H9 (cell line): ENCODE results near the gene FLG. TPM values are rescaled to one million over a fixed set of nuclear protein-coding genes. Genes with fewer than 3 reads are reported as not detected.

Experiments
- DNase-seq: peaks from one replicate; pipeline ENCODE4 v3.0.0-alpha.2; 2017
- H2AFZ ChIP-seq: one replicate; pipeline ENCODE4 v1.6.1; 2013; ENCODE audit warnings: mild to moderate bottlenecking, low read length, control low read depth, moderate library complexity
- H2AK5ac ChIP-seq: 2 replicates; pipeline ENCODE4 v1.6.1; 2013; ENCODE audit warnings: low read length, control low read depth, mixed read lengths; ENCODE audit not compliant: insufficient read length
- H2BK120ac ChIP-seq: one replicate; pipeline ENCODE4 v1.6.1; 2013; ENCODE audit warnings: low read depth, mild to moderate bottlenecking, low read length, control low read depth, inconsistent platforms; ENCODE audit not compliant: poor library complexity, severe bottlenecking
- H2BK12ac ChIP-seq: 2 replicates; pipeline ENCODE4 v1.6.1; 2013; ENCODE audit warnings: low read length, control low read depth, mixed read lengths, low read depth; ENCODE audit not compliant: insufficient read length
- H2BK15ac ChIP-seq: 2 replicates; pipeline ENCODE4 v1.6.1; 2013; ENCODE audit warnings: low read depth, low read length, control low read depth
- H2BK20ac ChIP-seq: one replicate; pipeline ENCODE4 v1.6.1; 2013; ENCODE audit warnings: low read depth, mild to moderate bottlenecking, low read length, control low read depth, inconsistent platforms; ENCODE audit not compliant: poor library complexity, severe bottlenecking
- H2BK5ac ChIP-seq: 2 replicates; pipeline ENCODE4 v1.6.1; 2013; ENCODE audit warnings: low read length, control low read depth, mixed read lengths; ENCODE audit not compliant: insufficient read length
- H3K14ac ChIP-seq: 2 replicates; pipeline ENCODE4 v1.6.1; 2013; ENCODE audit warnings: low read length, control low read depth; ENCODE audit not compliant: insufficient read depth
- H3K18ac ChIP-seq: 2 replicates; pipeline ENCODE4 v1.6.1; 2013; ENCODE audit warnings: low read depth, mild to moderate bottlenecking, mixed read lengths, low read length, control low read depth; ENCODE audit not compliant: insufficient read length
- H3K23ac ChIP-seq: 2 replicates; pipeline ENCODE4 v1.6.1; 2013; ENCODE audit warnings: low read length, control low read depth, mixed read lengths, low read depth; ENCODE audit not compliant: insufficient read length
- H3K23me2 ChIP-seq: 2 replicates; pipeline ENCODE4 v1.6.1; 2013; ENCODE audit warnings: low read depth, mild to moderate bottlenecking, mixed read lengths, low read length, control low read depth; ENCODE audit not compliant: insufficient read length, poor library complexity, severe bottlenecking
- H3K27ac ChIP-seq: 2 replicates; pipeline ENCODE4 v1.5.1; 2013; ENCODE audit warnings: low read length, control low read depth, mixed read lengths, low read depth; ENCODE audit not compliant: insufficient read length
- H3K27me3 ChIP-seq: 2 replicates; pipeline ENCODE4 v1.6.1; 2013; ENCODE audit warnings: low read length, control low read depth, inconsistent platforms; ENCODE audit not compliant: insufficient read depth
- H3K4ac ChIP-seq: 2 replicates; pipeline ENCODE4 v1.6.1; 2013; ENCODE audit warnings: low read depth, mild to moderate bottlenecking, control low read depth, inconsistent platforms, low read length, moderate library complexity
- H3K4me1 ChIP-seq: 2 replicates; pipeline ENCODE4 v1.6.1; 2013; ENCODE audit warnings: low read length, control low read depth, inconsistent platforms; ENCODE audit not compliant: insufficient read depth
- H3K4me2 ChIP-seq: 2 replicates; pipeline ENCODE4 v1.6.1; 2013; ENCODE audit warnings: low read length, control low read depth, mixed read lengths; ENCODE audit not compliant: insufficient read length, insufficient read depth
- H3K56ac ChIP-seq: 2 replicates; pipeline ENCODE4 v1.6.1; 2013; ENCODE audit warnings: low read depth, mild to moderate bottlenecking, mixed read lengths, low read length, control low read depth; ENCODE audit not compliant: insufficient read length
- H3K79me1 ChIP-seq: 2 replicates; pipeline ENCODE4 v1.6.1; 2013; ENCODE audit warnings: low read depth, mild to moderate bottlenecking, moderate library complexity, low read length, control low read depth, inconsistent platforms; ENCODE audit not compliant: insufficient read depth, poor library complexity, severe bottlenecking
- H3K79me2 ChIP-seq: 2 replicates; pipeline ENCODE4 v1.6.1; 2013; ENCODE audit warnings: low read length, control low read depth, inconsistent platforms; ENCODE audit not compliant: insufficient read depth
- H3K9ac ChIP-seq: 2 replicates; pipeline ENCODE4 v1.6.1; 2013; ENCODE audit warnings: low read length, control low read depth, mixed read lengths; ENCODE audit not compliant: insufficient read length; ENCODE audit errors: extremely low read depth
- H3K9me3 ChIP-seq: one replicate; pipeline ENCODE4 v1.6.1; 2013; ENCODE audit warnings: low read depth, low read length, inconsistent platforms; ENCODE audit not compliant: control insufficient read depth
- H3T11ph ChIP-seq: one replicate; pipeline ENCODE4 v1.6.1; 2013; ENCODE audit warnings: mild to moderate bottlenecking, low read length, control low read depth, inconsistent platforms
- H4K20me1 ChIP-seq: one replicate; pipeline ENCODE4 v1.6.1; 2013; ENCODE audit not compliant: control insufficient read depth, insufficient read length, insufficient read depth
- H4K5ac ChIP-seq: 2 replicates; pipeline ENCODE4 v1.6.1; 2013; ENCODE audit warnings: low read depth, mild to moderate bottlenecking, mixed read lengths, low read length, control low read depth; ENCODE audit not compliant: insufficient read length
- H4K8ac ChIP-seq: replicated peaks from 2 replicates; pipeline ENCODE4 v1.6.1; 2013; ENCODE audit warnings: low read length, control low read depth, mixed read lengths, low read depth; ENCODE audit not compliant: insufficient read length
- H4K91ac ChIP-seq: 2 replicates; pipeline ENCODE4 v1.6.1; 2013; ENCODE audit warnings: low read depth, mild to moderate bottlenecking, moderate library complexity, mixed read lengths, low read length, control low read depth; ENCODE audit not compliant: insufficient read length
- H3K27ac Mint-ChIP-seq, 3 experiments: 2 replicates in 2 of 3; 3 replicates in 1 of 3; pipeline ENCODE4 v1.8.0; 2020 to 2021; ENCODE audit warnings: mixed read lengths in 3 of 3, mild to moderate bottlenecking in 1 of 3, moderate library complexity in 1 of 3
- H3K27me3 Mint-ChIP-seq: 2 replicates; pipeline ENCODE4 v1.8.0; 2021; ENCODE audit warnings: low read depth, mild to moderate bottlenecking, moderate library complexity, mixed read lengths
- H3K36me3 Mint-ChIP-seq, 3 experiments: 2 replicates in 2 of 3; 3 replicates in 1 of 3; pipeline ENCODE4 v1.8.0; 2020 to 2021; ENCODE audit warnings: low read depth in 3 of 3, mixed read lengths in 3 of 3; ENCODE audit not compliant: insufficient read depth in 1 of 3
- H3K4me1 Mint-ChIP-seq, 2 experiments: 2 replicates each; pipeline ENCODE4 v1.8.0; 2020; ENCODE audit warnings: mixed read lengths in 2 of 2
- H3K4me3 Mint-ChIP-seq, 2 experiments: 2 replicates in 1 of 2; 3 replicates in 1 of 2; pipeline ENCODE4 v1.8.0; 2020 to 2021; ENCODE audit warnings: mild to moderate bottlenecking in 2 of 2, mixed read lengths in 2 of 2, moderate library complexity in 1 of 2
- H3K9me3 Mint-ChIP-seq, 2 experiments: 2 replicates in 1 of 2; 3 replicates in 1 of 2; pipeline ENCODE4 v1.8.0; 2020; ENCODE audit warnings: mild to moderate bottlenecking in 2 of 2, mixed read lengths in 2 of 2, moderate library complexity in 1 of 2
- CTCF ChIP-seq: fragments of 200-600 bp; sonication (generic); conservative IDR thresholded peaks from 3 replicates; pipeline ENCODE4 v1.8.0; 2021; ENCODE audit warnings: antibody characterized with exemption, mild to moderate bottlenecking
- WGBS: extraction: QIAGEN DNeasy Blood & Tissue Kit; methylation state at CpG from one replicate; pipeline ENCODE4 v1.1.7; 2013; ENCODE audit warnings: missing lambda C conversion rate, low lambda C conversion rate, mixed read lengths; ENCODE audit not compliant: insufficient read length; ENCODE audit errors: extremely low coverage; 5-methylcytosine and 5-hydroxymethylcytosine counted together
- total RNA-seq: library from RNA; stranded (reverse); gene quantifications from 2 replicates; pipeline ENCODE4 v1.2.1, GENCODE V29; 2021

FLG gene
- total RNA-seq, 1 experiment from 2014 or later = not detected

DNA sequence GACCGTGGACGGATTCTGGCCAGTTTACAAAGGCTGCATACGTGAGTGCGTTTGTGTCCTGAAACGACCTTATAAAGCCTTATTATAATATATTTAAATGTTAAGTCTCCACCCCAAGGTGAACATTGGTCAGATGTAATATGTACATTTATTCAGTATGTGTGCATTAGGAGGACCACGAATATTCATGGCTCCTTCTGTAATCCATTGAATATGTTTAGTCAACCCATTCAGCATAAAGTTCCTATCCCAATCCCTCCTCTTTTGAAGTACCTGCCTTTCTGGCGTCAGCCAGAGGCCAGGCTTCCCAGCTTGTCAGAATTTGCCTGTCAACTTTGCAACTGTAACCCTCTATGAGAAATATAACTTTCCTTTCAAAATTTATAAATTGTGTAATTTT, 10.4 kb upstream of the FLG start:
- peaks cover 68% of the 10 kb centered on the region for H3K9me3 ChIP-seq
- no peak overlapping the region for H2BK5ac ChIP-seq
- H3K4me1 ChIP-seq = no peaks in the 10 kb centered on the region
- no peak overlapping the region for H3K9ac ChIP-seq
- H3K27me3 ChIP-seq = no peaks in the 10 kb centered on the region
- H2BK120ac ChIP-seq = no peak overlapping the region
- H4K20me1 ChIP-seq = no peaks in the 10 kb centered on the region
- H3K79me2 ChIP-seq = no peaks in the 10 kb centered on the region
- Mint-ChIP-seq H3K27ac (no peak overlapping the region), H3K27me3 (no peaks in the 10 kb centered on the region), H3K4me3 (no peak overlapping the region), H3K4me1 (no peaks in the 10 kb centered on the region), H3K36me3 (peaks cover 0 to 7% (median 0%) of the 10 kb centered on the region in 3 experiments; a peak in 4 of 7 replicates), H3K9me3 (peaks cover 66 to 69% of the 10 kb centered on the region in 2 experiments)
- no peak overlapping the region for H3K23ac ChIP-seq
- no peak overlapping the region for H2AK5ac ChIP-seq
- no peak overlapping the region for H4K5ac ChIP-seq
- no peak overlapping the region for H2BK15ac ChIP-seq
- no peaks in the 10 kb centered on the region for H3K23me2 ChIP-seq
- no peak overlapping the region for H3K27ac ChIP-seq
- H3K14ac ChIP-seq = no peak overlapping the region
- no peak for TF ChIP-seq CTCF
- H3K79me1 ChIP-seq = no peaks in the 10 kb centered on the region
- H3T11ph ChIP-seq = no peak overlapping the region
- no peak overlapping the region for H2BK20ac ChIP-seq
- H3K4ac ChIP-seq = no peak overlapping the region
- no peak for DNase-seq
- no peak overlapping the region for H3K18ac ChIP-seq
- no peak overlapping the region for H2BK12ac ChIP-seq
- H4K8ac ChIP-seq = no peak overlapping the region
- no peak overlapping the region for H3K56ac ChIP-seq
- H4K91ac ChIP-seq = no peak overlapping the region
- WGBS = no CpG with 5 or more reads among the region's 7 CpGs
- H2AFZ ChIP-seq = no peak overlapping the region
- no peak overlapping the region for H3K4me2 ChIP-seq
